Psoas muscle (tissue), 8 donors: ENCODE results near the gene APBA3. TPM values are rescaled to one million over a fixed set of nuclear protein-coding genes. Genes with fewer than 3 reads are reported as not detected.

ENCODE experiments used
- ATAC-seq, 4 donors: fragments of 200-7000 bp; cut with Tn5 transposase; one replicate each; pipeline ENCODE4 v1.9.1; 2020; ENCODE audit warnings: moderate library complexity in 3 of 4, mild to moderate bottlenecking in 2 of 4
- DNase-seq, 2 donors: peaks; one replicate each; pipeline ENCODE4 v3.0.0-alpha.2; 2020
- H3K27ac ChIP-seq: fragments of 200-600 bp; one replicate; pipeline ENCODE4 v1.8.0; 2022
- H3K27me3 ChIP-seq, 3 donors: fragments of 200-600 bp in 1 of 3; one replicate each; pipeline versions ENCODE4 v1.6.1 to v1.8.0; 2013 to 2022; ENCODE audit warnings: low read length in 2 of 3, mild to moderate bottlenecking in 2 of 3, moderate library complexity in 1 of 3; ENCODE audit not compliant: insufficient read depth in 3 of 3
- H3K36me3 ChIP-seq, 2 donors: fragments of 200-600 bp in 1 of 2; one replicate each; pipeline versions ENCODE4 v1.6.1 to v1.8.0; 2013 to 2022; ENCODE audit warnings: low read depth in 1 of 2, mild to moderate bottlenecking in 1 of 2, moderate library complexity in 1 of 2; ENCODE audit not compliant: insufficient read depth in 1 of 2
- H3K4me1 ChIP-seq: fragments of 200-600 bp; one replicate; pipeline ENCODE4 v1.8.0; 2022
- H3K4me3 ChIP-seq: fragments of 200-600 bp; one replicate; pipeline ENCODE4 v1.8.0; 2022; ENCODE audit warnings: mild to moderate bottlenecking
- H3K9me3 ChIP-seq: fragments of 200-600 bp; one replicate; pipeline ENCODE4 v1.8.0; 2022
- CTCF ChIP-seq: fragments of 200-600 bp; IDR thresholded peaks from one replicate; pipeline ENCODE4 v1.8.0; 2022; ENCODE audit warnings: antibody characterized with exemption
- WGBS, 3 donors: extraction: QIAGEN DNeasy Blood & Tissue Kit; methylation state at CpG; one replicate each; pipeline versions ENCODE4 v1.1.6 to v1.1.7; 2013; 5-methylcytosine and 5-hydroxymethylcytosine counted together
- intact Hi-C, 2 donors: fragments of 100-400 bp; cut with DNase I; formaldehyde crosslinking; loops; one replicate each; pipeline versions ENCODE4 v1.11.0 to v1.14.2; 2022
- polyA plus RNA-seq, 3 donors: library from polyadenylated mRNA; stranded (reverse); fragments of 200-250 nt; gene quantifications; one replicate each; pipeline ENCODE4 v1.2.3, GENCODE V29; 2013
- total RNA-seq, 4 donors: library from RNA; stranded (reverse); fragmentation: NEBNext Ultra II Directional in 2 of 4; extraction: Animal tissue kit (Norgen Biotek cat#: 25700) in 2 of 4; gene quantifications; one replicate each; pipeline versions ENCODE4 v1.2.1 to v1.2.4, GENCODE V29; 2021 to 2023
- donor health status: healthy with polysubstance abuse.
- donor health status: DM: no; HTN: no; CAD: no; lungs with moderate emphysema.
- donor health status: Bipolar disorder and iron deficiency.
- donor health status: healthy.
- donor health status: DM: yes; HTN: yes; CAD: no.
- donor health status: DM: no; HTN: no; CAD: no.
- donor health status: DM: no; HTN: no; CAD: no.
- donor health status: DM: yes; HTN: yes; CAD: no.

APBA3 gene
- total and polyA plus RNA-seq, 7 donors, result 17.7 to 30.1 (median 19.4) TPM

- Histone ChIP-seq H3K4me1 (no peaks in the 10 kb centered on the region), H3K27ac (no peak overlapping the region), H3K9me3 (no peaks in the 10 kb centered on the region), H3K27me3 (peaks cover 0 to 8% (median 0%) of the 10 kb centered on the region in 3 donors), H3K4me3 (no peak overlapping the region), H3K36me3 (no peaks in the 10 kb centered on the region)
- no peak for TF ChIP-seq CTCF
- intact Hi-C loops, result no loop called here
- no peak for ATAC-seq
- DNase-seq, result no peak
- 70 to 73% (median 73%) methylated on average over 10 of the region's 10 CpGs for WGBS, 3 donors
Measured at GRCh38 chr19:3737487-3738205, 23.8 kb downstream of the APBA3 start.

GRCh38 chr19:3736106-3736724 lies 25.3 kb downstream of the APBA3 start:
- no peaks in the 10 kb centered on the region for H3K36me3 ChIP-seq
- TF ChIP-seq CTCF, result no peak
- WGBS, 3 donors, result 75 to 76% (median 75%) methylated on average over 21 of the region's 21 CpGs
- no peaks in the 10 kb centered on the region for H3K4me1 ChIP-seq
- H3K9me3 ChIP-seq, result no peaks in the 10 kb centered on the region
- H3K27me3 ChIP-seq, result peaks cover 0 to 8% (median 0%) of the 10 kb centered on the region in 3 donors
- no peak overlapping the region for H3K27ac ChIP-seq
- ATAC-seq (no peak), DNase-seq (no peak)
- intact Hi-C loops, result no loop called here
- H3K4me3 ChIP-seq, result no peak overlapping the region

GRCh38 chr19:3734310-3734600 lies 27.2 kb downstream of the APBA3 start:
- DNase-seq, result no peak
- intact Hi-C loops, result no loop called here
- 83 to 94% (median 83%) methylated on average over 11 to 14 of the region's 14 CpGs for WGBS, 3 donors
- Histone ChIP-seq H3K27ac (no peak overlapping the region), H3K36me3 (no peaks in the 10 kb centered on the region), H3K4me1 (no peaks in the 10 kb centered on the region), H3K27me3 (peaks cover 0 to 8% (median 0%) of the 10 kb centered on the region in 3 donors), H3K4me3 (no peak overlapping the region), H3K9me3 (no peaks in the 10 kb centered on the region)
- no peak for TF ChIP-seq CTCF
- no peak for ATAC-seq

GRCh38 chr19:3733549-3734309 lies 27.8 kb downstream of the APBA3 start:
- Histone ChIP-seq H3K27ac (no peak overlapping the region), H3K27me3 (peaks cover 0 to 8% (median 0%) of the 10 kb centered on the region in 3 donors), H3K9me3 (no peaks in the 10 kb centered on the region), H3K36me3 (no peaks in the 10 kb centered on the region), H3K4me3 (no peak overlapping the region), H3K4me1 (no peaks in the 10 kb centered on the region)
- intact Hi-C loops, result no loop called here
- ATAC-seq (no peak), DNase-seq (no peak)
- TF ChIP-seq CTCF, result no peak
- WGBS, 3 donors, result 73 to 77% (median 74%) methylated on average over 20 of the region's 20 CpGs
